Measurements from ENCODE around the gene ZBTB37. TPM values are rescaled to one million over a fixed set of nuclear protein-coding genes. Genes with fewer than 3 reads are reported as not detected.

ZBTB37 gene
- total RNA-seq, 1 experiment from 2014 or later: 12.0 TPM

DNA sequence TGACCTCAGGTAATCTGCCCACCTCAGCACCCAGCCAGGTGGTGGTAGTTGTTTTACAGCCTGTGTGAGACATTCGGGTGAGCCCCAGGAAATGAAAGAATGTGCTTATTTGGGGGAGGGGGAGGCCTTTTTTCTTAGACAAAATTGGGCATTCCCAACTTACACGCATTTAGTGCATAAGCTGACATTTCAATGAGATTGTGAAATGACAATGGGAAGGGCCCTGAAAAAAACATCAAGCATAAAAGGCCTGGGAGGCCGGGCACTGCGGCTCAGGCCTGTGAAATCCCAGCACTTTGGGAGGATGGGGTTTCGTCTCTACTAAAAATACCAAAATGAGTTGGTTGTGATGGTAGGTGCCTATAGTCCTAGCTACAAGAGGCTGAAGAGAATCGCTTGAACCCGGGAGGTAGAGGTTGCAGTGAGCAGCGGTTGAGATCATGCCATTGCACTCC is 5.4 kb upstream of the ZBTB37 start:
- no peak overlapping the region for H2BK120ac ChIP-seq (ENCODE audit: low read depth, low read length, poor library complexity, severe bottlenecking)
- no peak overlapping the region for H3K14ac ChIP-seq (ENCODE audit: insufficient read depth, low read length)
- H4K5ac ChIP-seq (ENCODE audit: insufficient read length, low read depth, low read length): no peak overlapping the region
- H3K23me2 ChIP-seq (ENCODE audit: insufficient read length, low read depth, low read length, poor library complexity, severe bottlenecking): peaks cover 3% of the 10 kb centered on the region
- peaks cover 44 to 88% (median 60%) of the 10 kb centered on the region in 3 experiments for H3K36me3 Mint-ChIP-seq (ENCODE audit: insufficient read depth in 1 of 3, low read depth in 3 of 3)
- no peaks in the 10 kb centered on the region for H3K79me1 ChIP-seq (ENCODE audit: insufficient read depth, low read depth, low read length, poor library complexity, severe bottlenecking)
- H3K27me3 ChIP-seq (ENCODE audit: insufficient read depth, low read length): no peaks in the 10 kb centered on the region
- H3K27ac ChIP-seq (ENCODE audit: insufficient read length, low read depth, low read length): peak overlapping the region; percentile 48
- H3K18ac ChIP-seq (ENCODE audit: insufficient read length, low read depth, low read length): no peak overlapping the region
- H2BK12ac ChIP-seq (ENCODE audit: insufficient read length, low read depth, low read length): no peak overlapping the region
- H2BK20ac ChIP-seq (ENCODE audit: low read depth, low read length, poor library complexity, severe bottlenecking): no peak overlapping the region
- no peak overlapping the region for H3K56ac ChIP-seq (ENCODE audit: insufficient read length, low read depth, low read length)
- no peak overlapping the region for H3K23ac ChIP-seq (ENCODE audit: insufficient read length, low read depth, low read length)
- no peak overlapping the region for H3K4me2 ChIP-seq (ENCODE audit: insufficient read depth, insufficient read length, low read length)
- H3K79me2 ChIP-seq (ENCODE audit: insufficient read depth, low read length): peaks cover 16% of the 10 kb centered on the region; the same call in 1 of the 2 replicates
- H4K8ac ChIP-seq (replicated peaks; ENCODE audit: insufficient read length, low read depth, low read length): no peak overlapping the region
- H4K20me1 ChIP-seq (ENCODE audit: control insufficient read depth, insufficient read depth, insufficient read length): no peaks in the 10 kb centered on the region
- no peak overlapping the region for H2BK5ac ChIP-seq (ENCODE audit: insufficient read length, low read length)
- no peak overlapping the region for H3K9ac ChIP-seq (ENCODE audit: extremely low read depth, insufficient read length, low read length)
- TF ChIP-seq, protein P1, sequence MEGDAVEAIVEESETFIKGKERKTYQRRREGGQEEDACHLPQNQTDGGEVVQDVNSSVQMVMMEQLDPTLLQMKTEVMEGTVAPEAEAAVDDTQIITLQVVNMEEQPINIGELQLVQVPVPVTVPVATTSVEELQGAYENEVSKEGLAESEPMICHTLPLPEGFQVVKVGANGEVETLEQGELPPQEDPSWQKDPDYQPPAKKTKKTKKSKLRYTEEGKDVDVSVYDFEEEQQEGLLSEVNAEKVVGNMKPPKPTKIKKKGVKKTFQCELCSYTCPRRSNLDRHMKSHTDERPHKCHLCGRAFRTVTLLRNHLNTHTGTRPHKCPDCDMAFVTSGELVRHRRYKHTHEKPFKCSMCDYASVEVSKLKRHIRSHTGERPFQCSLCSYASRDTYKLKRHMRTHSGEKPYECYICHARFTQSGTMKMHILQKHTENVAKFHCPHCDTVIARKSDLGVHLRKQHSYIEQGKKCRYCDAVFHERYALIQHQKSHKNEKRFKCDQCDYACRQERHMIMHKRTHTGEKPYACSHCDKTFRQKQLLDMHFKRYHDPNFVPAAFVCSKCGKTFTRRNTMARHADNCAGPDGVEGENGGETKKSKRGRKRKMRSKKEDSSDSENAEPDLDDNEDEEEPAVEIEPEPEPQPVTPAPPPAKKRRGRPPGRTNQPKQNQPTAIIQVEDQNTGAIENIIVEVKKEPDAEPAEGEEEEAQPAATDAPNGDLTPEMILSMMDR (conservative IDR thresholded peaks at IDR 0.05): no peak
- H2AK5ac ChIP-seq (ENCODE audit: insufficient read length, low read length): no peak overlapping the region
- no peaks in the 10 kb centered on the region for H3K9me3 ChIP-seq (ENCODE audit: control insufficient read depth, low read depth, low read length)
- peaks cover 0 to 8% of the 10 kb centered on the region in 2 experiments; a peak in 2 of 5 replicates for H3K9me3 Mint-ChIP-seq
- H3K4me1 ChIP-seq (ENCODE audit: insufficient read depth, low read length): no peaks in the 10 kb centered on the region
- peak overlapping the region in 1 of 2 experiments; percentile 15; a peak in 2 of 5 replicates for H3K4me3 Mint-ChIP-seq
- H2BK15ac ChIP-seq (ENCODE audit: low read depth, low read length): no peak overlapping the region
- no peak overlapping the region for H4K91ac ChIP-seq (ENCODE audit: insufficient read length, low read depth, low read length)
- DNase-seq: peak; percentile 59
- no peak overlapping the region for H3K4ac ChIP-seq (ENCODE audit: low read depth, low read length)
- H3K4me1 Mint-ChIP-seq: peaks cover 16 to 34% of the 10 kb centered on the region in 2 experiments
- H3T11ph ChIP-seq (ENCODE audit: low read length): no peak overlapping the region
- peaks cover 2% of the 10 kb centered on the region; the same call in 1 of the 2 replicates for H3K27me3 Mint-ChIP-seq (ENCODE audit: low read depth)
- H2AFZ ChIP-seq (ENCODE audit: low read length): no peak overlapping the region
- H3K27ac Mint-ChIP-seq: peak overlapping the region in 2 of 3 experiments; percentile 27 to 97; a peak in 4 of 7 replicates
- no CpG with 5 or more reads among the region's 8 CpGs for WGBS (ENCODE audit: extremely low coverage, insufficient read length, low lambda C conversion rate)
